ENCODE measurements around the gene MLIP. TPM values are rescaled to one million over a fixed set of nuclear protein-coding genes. Genes with fewer than 3 reads are reported as not detected.

The MLIP gene
- total and polyA plus RNA-seq, 4 donors = 0.92 to 28.6 (median 7.5) TPM

Other genes with a start within 250 kb of the MLIP start
- gene TINAG, start 197.0 kb downstream of the MLIP start, total RNA-seq = under 1 TPM in 1 of 2 donors, not detected in 1; 0.10 TPM
- under 1 TPM in 1 of 2 donors, not detected in 1; 0.39 TPM for gene TINAG, start 197.0 kb downstream of the MLIP start, polyA plus RNA-seq (ENCODE audit: insufficient read length in 2 of 2)